Karpas-422 (cell line): Measurements from ENCODE around the gene FAM200B. TPM values are rescaled to one million over a fixed set of nuclear protein-coding genes. Genes with fewer than 3 reads are reported as not detected.

Source experiments
- DNase-seq: peaks from one replicate; pipeline ENCODE4 v3.0.0-alpha.2; 2015
- H2AFZ ChIP-seq: fragments of 200-600 bp; sonication (generic); 2 replicates; pipeline ENCODE4 v1.6.1; 2014; ENCODE audit warnings: antibody characterized with exemption, low read length, mixed read lengths
- H3K27ac ChIP-seq: fragments of 200-600 bp; sonication (generic); 2 replicates; pipeline ENCODE4 v1.5.1; 2014; ENCODE audit warnings: mild to moderate bottlenecking, low read length, moderate library complexity
- H3K27me3 ChIP-seq: fragments of 200-600 bp; sonication (generic); 2 replicates; pipeline ENCODE4 v1.6.1; 2014; ENCODE audit warnings: low read length, mixed read lengths
- H3K36me3 ChIP-seq: fragments of 200-600 bp; sonication (generic); 2 replicates; pipeline ENCODE4 v1.6.1; 2014; ENCODE audit warnings: low read length, mixed read lengths; ENCODE audit not compliant: insufficient read depth
- H3K4me1 ChIP-seq: fragments of 200-600 bp; sonication (generic); 2 replicates; pipeline ENCODE4 v1.6.1; 2014; ENCODE audit warnings: mild to moderate bottlenecking, low read length, mixed read lengths
- H3K4me2 ChIP-seq: fragments of 200-600 bp; sonication (generic); 2 replicates; pipeline ENCODE4 v1.6.1; 2014; ENCODE audit warnings: low read length, low read depth, mild to moderate bottlenecking; ENCODE audit not compliant: poor library complexity, severe bottlenecking
- H3K4me3 ChIP-seq: fragments of 200-600 bp; sonication (generic); 2 replicates; pipeline ENCODE4 v1.5.1; 2014; ENCODE audit warnings: mild to moderate bottlenecking, antibody characterized with exemption, low read length, mixed read lengths
- H3K79me2 ChIP-seq: fragments of 200-600 bp; sonication (generic); 2 replicates; pipeline ENCODE4 v1.6.1; 2014; ENCODE audit warnings: mild to moderate bottlenecking, low read length, mixed read lengths
- H3K9ac ChIP-seq: fragments of 200-600 bp; sonication (generic); 2 replicates; pipeline ENCODE4 v1.6.0; 2014; ENCODE audit warnings: low read length
- H3K9me2 ChIP-seq: fragments of 200-600 bp; sonication (generic), shearing (Covaris generic); replicated peaks from 2 replicates; pipeline ENCODE4 v1.6.0; 2014; ENCODE audit warnings: mild to moderate bottlenecking, low read length, moderate library complexity; ENCODE audit not compliant: insufficient read depth
- H3K9me3 ChIP-seq: fragments of 300-700, 200-600 bp; sonication (generic); 2 replicates; pipeline ENCODE4 v1.6.1; 2014; ENCODE audit warnings: low read length, mixed read lengths
- H4K20me1 ChIP-seq: fragments of 200-600 bp; sonication (generic); 2 replicates; pipeline ENCODE4 v1.6.1; 2014; ENCODE audit warnings: mild to moderate bottlenecking, antibody characterized with exemption, low read length, low read depth; ENCODE audit not compliant: insufficient read depth
- total RNA-seq: library from RNA; depleted of rRNA; stranded (reverse); fragments of >200 nt; shearing (Covaris generic); gene quantifications from 2 replicates; pipeline ENCODE4 v1.2.3, GENCODE V29; 2014; ENCODE audit warnings: low replicate concordance

FAM200B gene
- total RNA-seq, 1 experiment from 2014 or later, result 18.3 TPM

DNA sequence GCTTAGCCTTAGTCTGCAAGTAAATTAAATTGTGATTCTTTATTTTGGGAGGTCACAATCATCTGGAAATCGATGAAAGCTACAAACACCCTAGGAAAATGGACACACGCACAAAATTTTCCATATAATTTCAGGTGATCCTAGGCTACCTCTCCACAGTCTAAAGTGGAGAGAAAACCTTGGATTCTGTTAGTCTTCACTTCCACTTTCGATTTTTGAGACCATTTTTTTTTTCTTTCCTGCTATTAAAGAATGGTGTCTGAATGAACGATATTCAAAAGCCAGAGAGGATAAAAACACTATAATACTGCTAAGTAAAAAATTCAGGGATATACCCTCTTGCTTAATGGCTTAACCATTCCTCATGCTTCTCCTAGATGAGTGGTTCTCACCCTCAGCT lies 28.2 kb upstream of the FAM200B start:
- Histone ChIP-seq H3K4me1 (peaks cover 52% of the 10 kb centered on the region), H3K9me3 (no peaks in the 10 kb centered on the region), H3K27me3 (no peaks in the 10 kb centered on the region), H3K4me3 (peak overlapping the region; percentile 94), H3K27ac (peak overlapping the region; percentile 74), H3K79me2 (peaks cover 64% of the 10 kb centered on the region), H3K4me2 (peak overlapping the region; percentile 81), H3K36me3 (no peaks in the 10 kb centered on the region), H3K9me2 (no peaks in the 10 kb centered on the region), H2AFZ (no peak overlapping the region), H3K9ac (peak overlapping the region; percentile 90), H4K20me1 (no peaks in the 10 kb centered on the region)
- peak; percentile 52 for DNase-seq

DNA sequence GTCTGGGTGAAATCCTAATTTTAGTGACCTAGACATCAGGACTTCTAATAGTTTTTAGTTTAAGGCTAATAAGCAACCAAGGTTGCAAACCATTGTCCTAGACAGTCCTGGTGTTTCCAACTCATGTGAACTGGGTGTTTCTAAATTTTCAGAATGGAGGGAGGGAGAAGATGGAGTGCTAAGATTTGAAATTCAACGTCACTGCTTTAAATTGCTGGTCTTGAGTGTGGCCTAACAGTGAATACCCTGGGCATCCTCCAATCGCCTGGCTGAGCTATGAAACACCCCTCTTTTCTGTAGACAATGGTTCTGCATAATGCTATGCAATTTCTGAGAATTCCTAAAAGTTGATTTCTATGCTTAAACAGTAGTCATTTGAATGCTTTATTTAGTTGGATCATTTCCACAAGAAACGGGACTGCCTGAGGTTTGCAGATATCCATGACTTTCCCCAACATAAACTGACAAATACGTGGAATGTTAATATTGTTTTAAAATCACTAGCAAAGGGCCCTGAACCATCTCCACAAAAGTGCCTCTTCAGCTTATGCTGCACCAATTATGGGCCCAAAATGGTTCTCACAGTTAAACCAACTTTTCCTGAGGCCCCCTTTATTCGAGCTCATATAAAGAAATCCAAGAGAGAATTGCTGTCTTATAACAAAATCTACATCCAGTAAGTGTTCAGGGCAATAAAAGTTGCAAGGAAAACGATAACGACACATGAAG lies 27.6 kb upstream of the FAM200B start:
- H3K4me2 ChIP-seq, result peak overlapping the region; percentile 81
- peaks cover 58% of the 10 kb centered on the region for H3K79me2 ChIP-seq
- no peaks in the 10 kb centered on the region for H3K36me3 ChIP-seq
- H3K4me1 ChIP-seq, result peaks cover 52% of the 10 kb centered on the region
- H3K4me3 ChIP-seq, result peak overlapping the region; percentile 94
- H4K20me1 ChIP-seq, result no peaks in the 10 kb centered on the region
- H3K9me2 ChIP-seq, result no peaks in the 10 kb centered on the region
- H3K9me3 ChIP-seq, result no peaks in the 10 kb centered on the region
- DNase-seq, result peak; percentile 83
- H2AFZ ChIP-seq, result no peak overlapping the region
- H3K27ac ChIP-seq, result peak overlapping the region; percentile 74
- no peaks in the 10 kb centered on the region for H3K27me3 ChIP-seq
- H3K9ac ChIP-seq, result peak overlapping the region; percentile 90

DNA sequence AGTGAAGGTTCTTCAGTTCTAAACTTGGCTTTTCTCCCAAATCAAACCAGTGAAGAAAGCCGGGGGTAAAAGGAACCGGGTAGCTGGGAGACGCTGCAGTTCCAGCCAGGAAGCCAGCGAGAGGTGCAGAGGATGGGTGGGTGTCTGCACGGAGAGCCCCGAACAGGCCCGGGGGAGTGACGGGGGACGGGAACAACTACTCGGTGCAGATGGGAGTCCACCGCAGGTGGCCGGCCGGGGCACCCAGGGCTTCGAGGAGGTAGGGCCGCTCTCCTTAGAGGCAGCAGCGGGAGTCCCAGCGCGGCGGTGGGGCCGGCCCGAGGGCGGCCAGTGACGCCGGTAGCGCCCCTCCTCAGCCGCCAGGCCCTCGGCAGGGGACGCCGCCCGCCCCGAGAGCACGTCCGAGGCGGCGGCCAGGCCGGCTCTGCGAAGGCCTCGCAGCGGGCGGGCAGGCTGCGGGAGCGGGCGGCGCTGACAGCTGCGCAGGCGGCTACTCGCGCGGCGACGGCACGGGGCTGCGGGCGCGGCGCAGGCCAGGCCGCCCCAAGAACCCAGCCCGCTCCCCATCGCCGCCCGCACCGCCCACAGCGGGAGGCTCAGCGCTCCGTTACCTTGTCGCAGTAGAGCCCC lies 26.9 kb upstream of the FAM200B start:
- no peaks in the 10 kb centered on the region for H3K27me3 ChIP-seq
- no peaks in the 10 kb centered on the region for H3K9me3 ChIP-seq
- H3K9me2 ChIP-seq, result no peaks in the 10 kb centered on the region
- peak; percentile 71 for DNase-seq
- H3K79me2 ChIP-seq, result peaks cover 51% of the 10 kb centered on the region
- no peak overlapping the region; the same call in 1 of the 2 replicates for H2AFZ ChIP-seq
- H3K4me1 ChIP-seq, result peaks cover 50% of the 10 kb centered on the region
- peak overlapping the region; percentile 74 for H3K27ac ChIP-seq
- peak overlapping the region; percentile 94 for H3K4me3 ChIP-seq
- no peaks in the 10 kb centered on the region for H4K20me1 ChIP-seq
- H3K4me2 ChIP-seq, result peak overlapping the region; percentile 81
- peak overlapping the region; percentile 90 for H3K9ac ChIP-seq
- H3K36me3 ChIP-seq, result no peaks in the 10 kb centered on the region

DNA sequence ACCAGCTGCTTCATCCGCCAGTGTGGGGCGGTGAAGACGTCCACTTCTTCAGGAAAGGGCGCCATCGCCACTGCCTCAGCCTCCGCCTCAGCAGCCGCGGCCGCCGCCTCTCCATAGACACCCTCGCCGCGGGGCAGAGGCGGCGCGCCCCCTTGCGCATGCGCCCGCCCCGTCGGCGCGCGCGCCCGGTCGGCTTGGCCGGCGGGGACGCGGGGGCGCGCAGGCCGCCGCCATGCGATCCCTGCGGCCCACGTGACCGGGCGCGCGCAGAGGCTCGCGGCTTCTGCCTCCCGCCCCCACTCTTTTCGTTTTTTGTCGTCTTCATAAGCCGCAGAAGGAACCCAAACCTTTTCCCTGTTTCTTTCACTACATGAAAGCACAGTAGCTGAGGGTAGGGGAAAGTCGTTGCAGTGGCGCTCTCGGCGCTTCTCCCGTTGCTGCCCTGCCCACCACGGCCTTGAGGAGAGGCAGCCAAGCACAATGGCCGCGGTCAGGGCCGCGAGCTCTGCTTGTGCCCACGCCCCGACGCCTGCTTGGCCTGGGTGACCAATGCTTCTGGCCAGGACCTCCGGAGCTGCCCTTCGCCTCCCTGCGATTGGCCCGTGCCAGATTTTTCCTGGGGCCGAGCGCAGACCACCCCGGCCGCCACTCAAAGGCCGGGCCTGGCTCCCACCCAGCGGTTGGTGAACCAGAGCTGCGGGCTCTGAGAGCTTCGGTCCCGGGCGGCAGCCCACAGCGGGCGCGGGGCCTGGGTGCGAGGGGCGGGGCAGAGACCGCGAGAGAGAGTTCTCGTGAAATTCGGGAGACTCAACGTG lies 26.2 kb upstream of the FAM200B start, which contains the start of gene FBXL5:
TSS of gene FBXL5 (minus strand) at position 135 of the 815 bp plus-strand sequence. CDS start at position 65, 70 bp downstream.
- Histone ChIP-seq H3K79me2 (peaks cover 44% of the 10 kb centered on the region), H2AFZ (peak within 1 kb of the TSS; percentile 83), H3K9me2 (no peaks in the 10 kb centered on the region), H4K20me1 (no peaks in the 10 kb centered on the region), H3K9me3 (no peaks in the 10 kb centered on the region), H3K36me3 (no peaks in the 10 kb centered on the region), H3K9ac (peak within 1 kb of the TSS; percentile 90), H3K27me3 (no peaks in the 10 kb centered on the region), H3K4me2 (peak within 1 kb of the TSS; percentile 81), H3K27ac (peak within 1 kb of the TSS; percentile 74), H3K4me1 (peaks cover 43% of the 10 kb centered on the region), H3K4me3 (peak within 1 kb of the TSS; percentile 94)
- DNase-seq, result peak; percentile 95

DNA sequence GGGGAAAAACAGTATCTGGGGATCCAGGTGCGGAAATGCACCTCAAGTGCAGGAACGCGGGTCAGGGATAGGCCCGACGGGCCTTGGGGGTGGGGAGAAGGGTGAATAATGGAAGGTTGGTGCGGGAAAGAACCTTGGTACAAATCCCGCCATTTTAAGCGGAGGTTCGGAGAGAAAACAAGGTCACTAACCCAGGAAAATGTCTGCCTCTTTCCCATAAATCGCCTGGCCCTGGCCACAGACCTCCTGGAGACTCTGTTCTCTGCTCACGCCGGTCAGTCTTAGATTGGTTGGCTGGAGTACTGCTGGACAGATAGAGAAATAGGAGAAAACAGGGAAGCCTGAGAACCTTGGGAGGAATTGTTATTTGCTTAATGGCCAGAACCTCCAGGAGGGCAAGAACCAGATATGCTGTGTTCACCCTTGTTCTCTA lies 25.6 kb upstream of the FAM200B start:
- Histone ChIP-seq H3K27ac (no peak overlapping the region), H2AFZ (no peak overlapping the region), H3K4me2 (peak overlapping the region; percentile 76), H3K79me2 (peaks cover 37% of the 10 kb centered on the region), H3K4me3 (peak overlapping the region; percentile 94; the same call in 1 of the 2 replicates), H4K20me1 (no peaks in the 10 kb centered on the region), H3K4me1 (peaks cover 36% of the 10 kb centered on the region), H3K27me3 (no peaks in the 10 kb centered on the region), H3K9me2 (no peaks in the 10 kb centered on the region), H3K9ac (peak overlapping the region; percentile 80), H3K9me3 (no peaks in the 10 kb centered on the region), H3K36me3 (no peaks in the 10 kb centered on the region)
- no peak for DNase-seq

DNA sequence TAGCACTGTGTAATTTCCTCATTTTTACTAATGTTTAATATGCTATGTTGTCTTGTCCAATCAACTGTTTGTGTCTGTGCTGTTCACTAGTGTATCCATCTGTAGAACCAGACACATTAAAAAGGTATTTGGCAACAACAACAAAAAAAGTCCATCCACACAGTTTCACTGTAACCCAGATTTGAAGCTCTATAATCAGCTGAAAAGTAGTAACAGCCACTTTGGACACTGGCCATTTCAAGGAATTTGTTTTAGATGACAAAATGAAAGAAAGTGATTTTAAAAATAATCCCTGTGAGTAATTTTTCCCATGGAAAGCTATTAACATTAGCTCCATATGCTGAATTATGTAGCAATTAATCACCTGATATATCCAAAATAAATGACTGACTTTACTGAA lies 24.3 kb upstream of the FAM200B start:
- Histone ChIP-seq H3K4me3 (no peak overlapping the region), H3K4me1 (peaks cover 23% of the 10 kb centered on the region), H3K4me2 (no peak overlapping the region), H2AFZ (no peak overlapping the region), H3K9me2 (no peaks in the 10 kb centered on the region), H3K9me3 (no peaks in the 10 kb centered on the region), H3K27me3 (no peaks in the 10 kb centered on the region), H4K20me1 (no peaks in the 10 kb centered on the region), H3K36me3 (no peaks in the 10 kb centered on the region), H3K27ac (peak overlapping the region; percentile 9; the same call in 1 of the 2 replicates), H3K79me2 (peaks cover 24% of the 10 kb centered on the region), H3K9ac (no peak overlapping the region)
- DNase-seq, result no peak

DNA sequence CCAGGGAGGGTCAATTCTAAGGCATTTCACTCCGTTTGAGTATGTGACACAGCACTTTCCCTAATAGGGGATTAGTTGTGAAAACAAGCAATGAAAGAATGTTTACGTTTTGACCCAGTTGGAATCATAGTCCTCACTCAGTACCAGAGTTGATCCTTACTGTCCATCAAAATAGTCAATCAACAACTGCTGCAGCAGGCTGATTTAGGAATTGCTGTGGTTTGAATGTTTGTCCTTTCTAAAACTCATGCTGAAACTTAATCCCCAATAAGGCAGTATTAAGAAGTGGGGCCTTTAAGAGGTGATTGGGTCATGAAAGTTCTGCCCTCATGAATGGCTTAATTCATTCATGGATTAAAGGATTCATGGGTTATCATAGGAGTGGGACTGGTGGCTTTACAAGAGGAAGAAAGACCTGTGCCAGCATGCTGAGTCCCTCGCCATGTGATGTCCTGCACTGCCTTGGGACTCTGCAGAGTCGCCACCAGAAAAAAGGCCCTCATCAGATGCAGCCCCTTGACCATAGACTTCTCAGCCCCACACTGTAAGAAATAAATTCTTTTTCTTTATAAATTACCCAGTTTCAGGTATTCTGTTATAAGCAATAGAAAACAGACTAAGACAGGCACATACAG lies 23.4 kb upstream of the FAM200B start:
- no peak overlapping the region for H3K27ac ChIP-seq
- peak; percentile 37 for DNase-seq
- H3K4me3 ChIP-seq, result no peak overlapping the region
- no peaks in the 10 kb centered on the region for H4K20me1 ChIP-seq
- no peak overlapping the region for H2AFZ ChIP-seq
- H3K27me3 ChIP-seq, result no peaks in the 10 kb centered on the region
- H3K4me1 ChIP-seq, result peaks cover 18% of the 10 kb centered on the region
- no peaks in the 10 kb centered on the region for H3K9me2 ChIP-seq
- no peaks in the 10 kb centered on the region for H3K9me3 ChIP-seq
- H3K9ac ChIP-seq, result no peak overlapping the region
- H3K4me2 ChIP-seq, result no peak overlapping the region
- peaks cover 15% of the 10 kb centered on the region for H3K79me2 ChIP-seq
- no peaks in the 10 kb centered on the region for H3K36me3 ChIP-seq
